GM19324 (cell line): ENCODE measurements around the gene GSPT1.
"Not testable (repeated sequence)": the region's sequence is repeated elsewhere in the genome, so short reads cannot be mapped to it uniquely, and the experiment has no call there.

Source experiments
- ATAC-seq: cut with Tn5 transposase; IDR thresholded peaks from one replicate; pipeline ENCODE4 v1.9.1; 2021; ENCODE audit warnings: mild to moderate bottlenecking, moderate library complexity; ENCODE audit not compliant: unreplicated experiment, low FRiP score

Gene GSPT1

DNA sequence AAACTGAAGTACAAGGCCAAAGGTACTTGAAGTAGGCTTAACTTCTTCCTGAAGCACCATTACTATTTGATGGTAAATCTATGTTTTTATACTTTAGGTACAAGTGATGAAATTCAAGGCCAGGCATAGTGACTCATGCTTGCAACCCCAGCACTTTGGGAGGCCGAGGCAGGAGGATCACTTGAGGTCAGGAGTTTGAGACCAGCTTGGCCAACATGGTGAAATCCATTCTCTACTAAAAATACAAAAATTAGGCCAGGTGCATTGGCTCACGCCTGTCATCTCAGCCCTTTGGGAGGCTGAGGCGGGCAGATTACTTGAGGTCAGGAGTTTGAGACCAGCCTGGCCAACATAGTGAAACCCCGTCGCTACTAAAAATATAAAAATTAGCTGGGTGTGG lies 92.1 kb downstream of the GSPT1 start:
- ATAC-seq = not testable (repeated sequence)

DNA sequence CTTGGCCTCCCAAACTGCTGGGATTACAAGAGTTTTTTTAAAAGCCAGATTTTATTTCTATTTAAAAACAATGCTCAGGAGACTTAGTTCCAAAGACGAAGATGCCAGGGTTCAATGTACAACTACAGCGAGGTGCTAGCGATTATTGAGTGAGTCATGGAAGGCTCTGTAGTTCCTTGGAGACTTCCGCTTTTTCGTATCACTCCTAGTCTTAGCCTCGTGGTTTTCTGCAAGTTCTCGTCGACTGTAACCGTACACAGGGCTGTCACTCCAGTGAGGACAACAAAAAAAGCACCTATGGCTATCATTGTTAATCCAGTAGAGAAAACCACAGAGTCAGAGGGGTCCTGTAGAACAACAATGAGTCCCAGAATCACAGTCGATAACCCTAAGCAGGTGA lies 96.0 kb downstream of the GSPT1 start:
- ATAC-seq = no peak

DNA sequence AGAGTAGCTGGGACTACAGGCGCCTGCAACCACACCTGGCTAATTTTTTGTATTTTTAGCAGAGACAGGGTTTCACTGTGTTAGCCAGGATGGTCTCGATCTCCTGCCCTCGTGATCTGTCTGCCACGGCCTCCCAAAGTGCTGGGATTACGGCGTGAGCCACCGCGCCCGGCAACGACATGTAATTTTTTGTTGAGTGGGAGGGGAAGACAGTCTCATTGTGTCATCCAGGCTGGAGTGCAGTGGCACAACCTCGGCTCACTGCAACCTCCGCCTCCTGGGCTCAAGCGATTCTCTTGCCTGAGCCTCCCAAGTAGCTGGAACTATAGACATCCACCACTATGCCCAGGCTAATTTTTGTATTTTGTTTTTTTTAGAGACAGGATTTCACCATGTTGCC lies 96.8 kb downstream of the GSPT1 start:
- not testable (repeated sequence) for ATAC-seq
